Nephron progenitor cell (in vitro differentiated cells): Measurements from ENCODE around the gene SPINDOC.

ENCODE experiments used
- DNase-seq: peaks from one replicate; pipeline ENCODE4 v3.0.0; 2021
- H3K27ac Mint-ChIP-seq: 2 replicates; pipeline ENCODE4 v1.8.0; 2021; ENCODE audit warnings: mild to moderate bottlenecking, moderate library complexity, mixed read lengths
- H3K27me3 Mint-ChIP-seq: 2 replicates; pipeline ENCODE4 v1.8.0; 2021; ENCODE audit warnings: mild to moderate bottlenecking, low read depth, mixed read lengths; ENCODE audit not compliant: poor library complexity
- H3K36me3 Mint-ChIP-seq: 2 replicates; pipeline ENCODE4 v1.8.0; 2021; ENCODE audit warnings: low read depth, mixed read lengths
- H3K4me1 Mint-ChIP-seq: 2 replicates; pipeline ENCODE4 v1.8.0; 2021; ENCODE audit warnings: mixed read lengths
- H3K4me3 Mint-ChIP-seq: 2 replicates; pipeline ENCODE4 v1.8.0; 2021; ENCODE audit warnings: mild to moderate bottlenecking, moderate library complexity, mixed read lengths
- H3K9me3 Mint-ChIP-seq: 2 replicates; pipeline ENCODE4 v1.8.0; 2021; ENCODE audit warnings: mild to moderate bottlenecking, moderate library complexity, mixed read lengths
- CTCF ChIP-seq: fragments of 200-600 bp; sonication (generic); IDR thresholded peaks from 2 replicates; pipeline ENCODE4 v1.5.0; 2021; ENCODE audit warnings: antibody characterized with exemption

The SPINDOC gene

DNA sequence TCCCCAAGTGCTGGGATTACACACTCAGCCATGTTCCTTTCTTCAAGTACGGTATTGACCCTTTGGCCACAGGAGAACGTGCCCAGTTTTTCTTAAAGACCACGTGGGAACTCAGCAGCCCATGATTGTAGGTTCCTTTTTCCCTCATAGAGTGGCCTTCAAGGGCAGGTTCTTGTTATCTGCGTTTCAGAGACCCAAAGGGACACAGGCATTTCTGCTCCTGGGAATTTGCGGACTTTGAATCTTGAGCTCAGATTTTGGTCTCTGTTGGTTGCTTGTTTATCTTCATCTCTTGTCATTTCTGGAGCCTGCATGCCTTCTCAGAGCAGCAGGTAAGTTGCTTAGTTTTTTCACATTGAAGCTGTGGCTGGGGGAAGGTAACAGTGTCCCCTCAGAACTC, 37.7 kb downstream of the SPINDOC start:
- peak overlapping the region; percentile 55 for H3K27ac Mint-ChIP-seq
- peaks cover 23% of the 10 kb centered on the region for H3K4me1 Mint-ChIP-seq
- DNase-seq: no peak
- peaks cover 10% of the 10 kb centered on the region for H3K9me3 Mint-ChIP-seq
- H3K36me3 Mint-ChIP-seq: peaks cover 52% of the 10 kb centered on the region
- no peak overlapping the region for H3K4me3 Mint-ChIP-seq
- H3K27me3 Mint-ChIP-seq: peaks cover 9% of the 10 kb centered on the region
- no peak for TF ChIP-seq CTCF

DNA sequence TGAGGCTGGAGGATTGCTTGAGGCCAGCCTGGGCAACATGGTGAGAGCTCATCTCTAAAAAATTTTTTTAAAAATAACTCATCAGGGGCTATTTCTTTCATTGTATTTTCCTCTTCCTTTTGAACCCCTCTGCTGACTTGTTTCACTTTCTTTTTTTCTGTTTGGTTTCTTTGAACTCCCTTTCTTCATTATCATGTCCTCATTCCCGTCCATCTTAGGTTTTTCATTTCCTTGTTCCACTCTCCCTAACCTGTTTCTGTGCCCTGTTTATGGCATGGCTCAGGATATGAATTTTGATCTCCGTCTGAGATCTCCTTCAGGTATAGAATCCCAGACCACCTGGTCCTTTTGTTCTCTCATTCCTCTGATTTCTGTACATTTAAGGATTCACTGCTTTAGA, 38.1 kb downstream of the SPINDOC start:
- Mint-ChIP-seq H3K27ac (peak overlapping the region; percentile 55), H3K9me3 (peaks cover 10% of the 10 kb centered on the region), H3K4me3 (no peak overlapping the region), H3K4me1 (peaks cover 21% of the 10 kb centered on the region), H3K27me3 (peaks cover 9% of the 10 kb centered on the region), H3K36me3 (peaks cover 57% of the 10 kb centered on the region)
- DNase-seq: no peak
- no peak for TF ChIP-seq CTCF

DNA sequence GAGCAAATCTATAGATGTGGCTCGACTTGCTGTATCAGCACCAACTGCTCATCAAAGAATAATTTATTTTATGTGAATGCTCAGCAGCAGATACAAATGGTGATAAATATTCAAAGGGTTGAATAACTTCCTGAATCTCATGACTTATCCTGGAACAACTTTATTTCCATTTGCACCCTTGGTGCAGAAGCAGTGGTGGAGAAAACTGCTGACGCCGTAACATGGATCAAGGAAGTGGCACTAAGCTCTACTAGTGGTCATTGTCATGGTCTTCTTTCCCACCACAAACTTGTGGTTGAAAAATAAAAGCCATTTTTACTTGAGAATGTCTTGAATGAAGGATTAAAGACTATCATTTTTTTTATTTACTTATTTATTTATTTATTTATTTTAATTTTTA, 40.2 kb downstream of the SPINDOC start:
- peaks cover 7% of the 10 kb centered on the region for H3K4me1 Mint-ChIP-seq
- peaks cover 10% of the 10 kb centered on the region for H3K9me3 Mint-ChIP-seq
- TF ChIP-seq CTCF: no peak
- no peak overlapping the region for H3K27ac Mint-ChIP-seq
- H3K27me3 Mint-ChIP-seq: peaks cover 6% of the 10 kb centered on the region
- DNase-seq: no peak
- peaks cover 58% of the 10 kb centered on the region for H3K36me3 Mint-ChIP-seq
- H3K4me3 Mint-ChIP-seq: no peak overlapping the region

DNA sequence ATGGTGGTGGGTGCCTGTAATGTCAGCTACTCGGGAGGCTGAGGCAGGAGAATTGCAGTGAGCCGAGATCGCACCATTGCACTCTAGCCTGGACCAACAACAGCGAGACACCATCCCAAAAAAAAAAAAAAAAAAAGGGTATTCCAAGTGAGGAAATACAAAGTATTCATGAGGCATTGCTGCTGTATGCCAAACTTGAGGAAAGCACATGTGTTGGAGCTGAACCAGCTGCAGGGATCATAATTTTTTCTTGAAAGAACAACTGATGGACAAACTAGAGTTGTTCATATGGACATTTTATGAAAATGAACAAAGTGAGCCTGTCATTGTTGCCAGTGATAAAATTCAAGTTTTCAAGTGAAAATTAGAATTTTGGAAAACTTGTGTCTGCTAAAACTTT, 41.4 kb downstream of the SPINDOC start:
- peaks cover 53% of the 10 kb centered on the region for H3K36me3 Mint-ChIP-seq
- TF ChIP-seq CTCF: no peak

GRCh38 chr11:63855975-63856374, 42.7 kb downstream of the SPINDOC start:
- TF ChIP-seq CTCF: no peak
- peaks cover 18% of the 10 kb centered on the region for H3K4me1 Mint-ChIP-seq
- peaks cover 2% of the 10 kb centered on the region for H3K27me3 Mint-ChIP-seq
- H3K27ac Mint-ChIP-seq: no peak overlapping the region
- H3K36me3 Mint-ChIP-seq: peaks cover 49% of the 10 kb centered on the region
- no peak for DNase-seq
- H3K4me3 Mint-ChIP-seq: no peak overlapping the region
- peaks cover 10% of the 10 kb centered on the region for H3K9me3 Mint-ChIP-seq

More for the DNA sequence above, 41.4 kb downstream of the SPINDOC start:
- H3K27me3 Mint-ChIP-seq: peaks cover 6% of the 10 kb centered on the region
- H3K27ac Mint-ChIP-seq: no peak overlapping the region
- no peak for DNase-seq
- H3K4me1 Mint-ChIP-seq: peaks cover 14% of the 10 kb centered on the region
- no peak overlapping the region for H3K4me3 Mint-ChIP-seq
- H3K9me3 Mint-ChIP-seq: peaks cover 10% of the 10 kb centered on the region

DNA sequence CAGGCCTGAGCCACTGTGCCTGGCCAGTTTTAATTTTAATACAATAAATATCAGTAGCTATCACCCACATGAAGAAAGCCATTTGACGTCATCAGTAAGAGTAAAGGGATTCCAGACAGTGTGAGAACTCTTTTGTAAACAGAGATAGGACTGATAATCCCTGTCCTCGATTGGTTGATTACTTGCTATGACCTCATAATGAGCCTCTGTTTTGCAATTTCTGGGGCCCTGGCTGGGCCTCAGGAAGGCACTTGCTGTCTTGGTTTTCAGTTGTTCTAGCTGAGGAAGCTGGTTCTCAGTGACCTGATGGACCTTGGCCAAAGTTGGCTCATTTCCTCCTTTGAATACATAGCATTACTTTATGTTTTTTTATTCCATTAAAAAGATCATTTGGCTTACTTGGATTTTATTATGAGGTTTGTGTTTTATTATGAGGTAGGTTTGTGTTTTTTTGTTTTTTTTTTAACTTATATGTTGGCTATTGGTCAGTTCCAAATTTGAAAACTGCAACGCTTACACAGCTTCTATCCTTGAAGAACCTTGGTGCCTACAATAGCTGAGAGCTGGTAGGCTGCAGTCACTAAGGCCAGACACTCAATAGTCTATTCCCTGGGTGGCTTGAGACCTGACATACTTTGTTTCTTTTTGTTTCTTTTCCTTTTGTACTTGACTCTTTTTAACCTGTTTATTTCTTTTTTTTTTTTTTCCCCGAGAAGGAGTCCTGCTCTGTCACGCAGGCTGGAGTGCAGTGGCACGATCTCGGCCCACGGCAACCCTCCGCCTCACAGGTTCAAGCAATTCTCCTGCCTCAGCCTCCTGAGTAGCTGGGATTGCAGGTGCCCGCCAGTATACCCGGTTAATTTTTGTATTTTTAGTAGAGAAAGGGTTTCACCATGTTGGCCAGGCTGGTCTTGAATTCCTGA, 45.6 kb downstream of the SPINDOC start:
- Mint-ChIP-seq H3K27ac (peak overlapping the region; percentile 19), H3K36me3 (peaks cover 43% of the 10 kb centered on the region), H3K27me3 (no peaks in the 10 kb centered on the region), H3K4me1 (peaks cover 30% of the 10 kb centered on the region), H3K4me3 (no peak overlapping the region), H3K9me3 (peaks cover 10% of the 10 kb centered on the region)
- no peak for DNase-seq
- no peak for TF ChIP-seq CTCF
